NCI-H2107 treated with DMSO at 0.1 percent for 48 hours (cell line): ENCODE measurements around the gene NR1D2.

Source experiments
- DNase-seq: peaks from one replicate; lab custom pipeline; 2025; ENCODE audit not compliant: unreplicated experiment; lab: John Stamatoyannopoulos, UW

The NR1D2 gene

GRCh38 chr3:23961913-23962312 lies 16.8 kb downstream of the NR1D2 start:
- DNase-seq: no peak

GRCh38 chr3:23964537-23965235 lies 19.6 kb downstream of the NR1D2 start:
- DNase-seq: no peak

DNA sequence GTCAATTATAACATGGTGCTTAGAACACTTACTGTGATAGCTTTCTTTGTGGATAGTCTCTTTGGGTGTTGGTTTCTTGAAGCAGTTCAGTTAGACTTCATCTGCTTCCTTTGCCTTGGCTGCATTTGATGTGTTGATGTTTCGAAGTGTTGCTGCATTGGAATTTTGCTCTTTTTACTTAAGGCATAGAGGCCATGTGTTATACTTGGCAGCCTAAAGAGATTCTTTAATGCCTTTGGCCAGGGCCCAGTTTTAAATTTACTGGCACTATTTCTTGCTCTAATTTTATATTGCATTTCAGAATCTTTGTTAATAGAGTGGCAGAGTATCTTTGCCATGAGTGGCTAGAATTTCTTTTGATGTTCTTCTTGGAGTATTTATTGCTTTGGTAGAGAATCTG lies 21.2 kb downstream of the NR1D2 start:
- DNase-seq: no peak

GRCh38 chr3:23968463-23969184 lies 23.5 kb downstream of the NR1D2 start:
- DNase-seq: no peak

DNA sequence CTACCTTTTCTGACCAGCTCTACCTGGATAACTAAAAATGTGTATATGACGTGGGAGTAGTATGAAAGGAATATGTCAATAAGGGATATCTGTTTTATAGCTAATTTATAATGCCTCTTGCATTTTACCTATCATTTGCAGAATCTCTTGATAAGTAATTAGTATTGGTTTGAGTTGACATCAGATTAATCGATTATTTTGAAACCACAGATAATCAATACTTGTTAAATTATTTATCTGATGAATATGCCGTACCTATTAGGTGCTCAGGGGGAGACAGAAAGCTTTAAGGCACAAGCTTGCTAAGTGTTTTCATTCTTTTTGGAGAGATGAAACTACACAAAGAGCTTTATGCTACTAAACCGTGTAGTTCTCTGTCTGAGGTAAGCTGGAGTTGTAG lies 24.3 kb downstream of the NR1D2 start:
- DNase-seq: no peak

- DNase-seq: no peak
These were observed 26.6 kb downstream of the NR1D2 start for GRCh38 chr3:23971684-23972083.

DNA sequence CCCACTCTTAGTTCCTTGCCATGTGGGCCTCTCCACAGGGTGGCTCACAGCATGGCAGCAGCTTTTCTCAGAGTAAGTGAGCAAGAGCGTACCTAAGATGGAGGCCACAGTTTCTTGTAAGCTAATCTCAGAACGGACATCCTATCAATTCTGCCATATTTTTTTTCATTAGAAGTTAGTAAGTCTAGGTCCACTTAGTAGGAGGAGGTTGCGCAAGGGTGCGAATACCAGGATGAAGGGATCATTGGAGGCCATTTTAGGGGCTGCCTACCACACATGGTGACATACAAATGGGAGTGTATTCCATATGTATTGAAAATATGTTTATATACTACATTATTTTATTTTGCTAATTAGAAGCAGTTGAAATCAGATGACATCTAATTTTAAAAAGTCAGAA lies 31.5 kb downstream of the NR1D2 start:
- DNase-seq: no peak

DNA sequence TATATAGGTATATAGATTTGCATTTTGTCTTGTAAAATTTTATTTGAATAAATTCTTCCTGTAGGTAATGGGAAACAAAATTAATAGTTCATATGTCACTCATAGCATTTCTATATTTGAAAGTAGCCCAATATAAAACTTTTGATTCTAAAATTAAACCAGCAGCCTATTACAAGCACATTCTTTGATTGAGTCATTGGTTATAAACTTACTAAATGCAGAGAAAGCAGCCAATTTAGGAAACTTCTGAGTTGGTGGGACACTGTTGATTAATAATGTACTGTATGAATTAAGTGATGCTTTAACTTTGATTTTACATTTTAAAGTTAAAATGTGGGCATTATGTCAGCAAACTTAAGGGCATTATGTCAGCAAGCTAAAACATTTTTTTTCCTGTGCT lies 34.5 kb downstream of the NR1D2 start:
- no peak for DNase-seq

GRCh38 chr3:23981136-23981535 lies 36.0 kb downstream of the NR1D2 start:
- no peak for DNase-seq

GRCh38 chr3:23981955-23982354 lies 36.9 kb downstream of the NR1D2 start:
- DNase-seq: no peak

DNA sequence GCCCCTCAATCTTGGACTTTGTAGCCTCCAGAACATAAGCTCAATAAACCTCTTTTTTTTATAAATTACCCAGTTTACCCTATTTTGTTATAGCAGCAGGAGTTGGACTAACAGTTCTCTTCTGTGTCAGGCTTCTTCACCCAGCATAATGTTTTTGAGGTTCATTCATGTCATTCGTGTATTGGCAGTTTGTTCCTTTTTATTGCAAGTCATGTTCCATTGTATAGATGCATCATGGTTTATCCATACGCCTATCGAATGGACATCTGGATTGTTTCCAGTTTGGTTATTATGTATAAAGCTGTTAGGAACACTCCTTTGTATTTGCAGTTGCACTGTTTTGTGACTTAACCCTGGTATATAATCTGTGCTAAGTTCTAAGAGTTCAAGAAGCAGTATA lies 39.8 kb downstream of the NR1D2 start:
- DNase-seq: no peak

GRCh38 chr3:23985747-23986544 lies 40.9 kb downstream of the NR1D2 start:
- DNase-seq: no peak

- no peak for DNase-seq
These were observed 42.3 kb downstream of the NR1D2 start for GRCh38 chr3:23987356-23987755.

DNA sequence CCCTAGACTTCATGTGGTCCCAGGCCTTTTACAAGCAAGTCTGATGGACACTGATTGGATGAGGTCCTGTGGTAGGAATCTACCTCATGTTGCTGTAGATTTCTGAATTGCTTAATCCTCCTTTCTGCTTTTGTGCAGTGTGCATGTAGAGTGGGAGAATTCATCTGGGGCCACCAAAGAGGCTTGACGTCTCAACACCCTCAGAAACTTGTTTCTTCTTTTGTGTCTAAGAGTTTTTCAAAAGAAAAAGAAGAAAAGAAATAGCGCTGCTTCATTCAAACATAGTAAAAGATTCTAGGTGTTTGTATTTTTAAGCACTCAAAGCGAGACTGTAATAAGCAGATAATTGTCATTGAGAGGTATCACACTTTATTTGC lies 46.2 kb downstream of the NR1D2 start:
- no peak for DNase-seq

DNA sequence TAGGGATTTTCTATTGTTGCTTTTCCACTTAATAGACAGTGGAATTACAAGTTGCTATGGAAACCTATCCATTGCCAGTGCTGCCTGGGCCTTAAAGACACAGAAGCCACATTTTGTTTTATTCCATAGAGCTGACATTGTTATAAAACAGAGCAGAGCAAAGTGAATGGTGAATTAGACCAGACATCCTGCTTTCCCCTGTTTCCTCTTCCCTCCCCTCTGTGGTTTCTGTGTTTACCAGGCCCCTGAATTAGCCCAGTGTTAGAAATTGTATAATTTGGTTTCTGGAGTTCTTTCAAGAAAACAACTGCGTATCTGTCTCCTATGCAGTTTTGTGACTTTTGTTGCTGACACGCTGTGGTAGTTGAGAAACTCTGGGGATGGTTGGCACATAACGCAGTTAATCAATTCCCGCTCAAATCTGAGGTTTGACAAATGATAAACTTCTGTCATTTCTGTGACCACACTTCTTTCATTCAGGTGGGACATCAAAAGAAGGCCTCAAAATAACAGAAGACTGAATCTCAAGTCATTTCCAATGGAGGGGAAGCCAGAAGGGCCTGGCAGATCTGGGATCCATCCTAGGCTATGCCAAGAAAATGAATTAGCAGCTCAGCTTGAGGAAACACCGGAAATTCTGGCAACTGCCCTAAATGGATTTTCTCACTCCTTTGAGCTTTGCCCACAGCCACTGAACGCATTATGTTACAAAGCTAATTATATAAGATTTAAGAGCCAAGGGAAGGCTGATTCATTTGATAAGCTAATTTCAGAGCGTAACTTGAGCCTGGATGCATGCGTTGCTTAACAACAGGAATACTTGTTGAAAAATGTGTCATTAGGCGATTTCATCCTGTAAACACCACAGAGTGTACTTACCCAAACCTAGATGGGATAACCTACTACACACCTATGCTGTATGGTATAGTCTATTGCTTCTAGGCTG lies 46.9 kb downstream of the NR1D2 start:
- peak; percentile 86 for DNase-seq

DNA sequence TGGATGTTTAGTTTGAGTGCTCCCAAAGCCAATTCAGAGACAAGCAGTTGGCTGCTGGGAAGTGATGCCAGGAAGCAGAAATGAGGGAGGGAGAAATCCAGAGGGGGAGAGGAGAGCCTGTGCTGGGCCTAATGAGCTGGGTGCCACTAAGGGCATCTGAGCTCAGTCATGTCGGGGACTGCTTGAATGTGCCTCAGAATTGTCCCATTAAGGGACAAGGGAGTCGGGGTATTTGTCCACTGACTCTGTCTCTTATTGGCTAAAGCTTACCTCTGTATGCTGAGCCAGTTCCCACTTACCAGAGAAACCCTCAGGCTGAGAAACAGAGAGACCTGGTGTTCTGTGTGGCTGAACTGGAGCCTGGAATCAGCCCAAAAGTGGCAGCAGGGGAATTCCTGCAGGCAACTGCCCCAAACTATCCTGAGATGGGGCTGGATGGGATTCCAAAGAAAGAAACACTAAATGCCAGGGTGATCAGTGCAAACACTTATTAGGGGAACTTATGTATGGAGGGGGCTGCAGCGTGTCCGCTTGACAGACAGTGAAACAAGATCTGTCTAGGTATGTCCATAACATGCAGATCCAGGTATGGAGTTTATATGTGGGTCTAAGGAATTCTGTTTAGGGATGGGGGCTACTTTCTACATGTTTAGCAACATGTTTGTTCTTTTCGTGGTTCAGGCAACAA lies 48.6 kb downstream of the NR1D2 start:
- no peak for DNase-seq

DNA sequence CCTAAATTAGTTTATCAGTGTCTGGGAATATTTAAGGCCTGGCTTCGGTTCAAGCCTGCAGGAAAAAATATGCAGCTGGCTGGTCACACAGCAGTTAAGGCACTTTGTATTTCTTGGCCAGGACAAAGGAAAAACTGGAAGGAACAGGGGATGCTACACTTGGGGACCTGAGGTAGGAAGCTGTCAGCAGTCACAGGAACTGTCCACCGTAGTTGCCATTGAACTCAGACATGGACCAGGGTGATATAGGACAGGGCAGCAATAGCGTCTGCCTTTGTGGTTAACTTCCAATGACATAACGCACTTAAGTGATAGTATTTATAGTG lies 49.1 kb downstream of the NR1D2 start:
- DNase-seq: no peak

DNA sequence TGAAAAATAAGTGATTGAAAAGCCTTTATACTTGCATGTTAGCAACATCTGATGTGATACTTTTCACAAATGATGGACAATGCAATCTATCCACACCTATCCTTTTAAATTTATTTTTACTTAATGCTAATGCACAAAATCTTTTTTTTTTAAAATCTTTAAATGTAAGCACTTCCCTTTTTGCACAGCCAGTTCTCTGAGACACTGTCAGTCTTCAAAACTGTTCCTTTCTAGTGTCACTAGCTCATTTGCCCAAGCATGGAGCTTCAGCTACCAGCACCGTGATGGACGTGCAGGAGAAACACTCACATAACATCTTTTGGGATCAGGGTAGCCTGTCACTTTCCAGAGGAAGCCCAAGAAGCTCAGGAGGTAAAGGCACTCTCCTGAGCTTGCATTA lies 50.1 kb downstream of the NR1D2 start:
- no peak for DNase-seq

DNA sequence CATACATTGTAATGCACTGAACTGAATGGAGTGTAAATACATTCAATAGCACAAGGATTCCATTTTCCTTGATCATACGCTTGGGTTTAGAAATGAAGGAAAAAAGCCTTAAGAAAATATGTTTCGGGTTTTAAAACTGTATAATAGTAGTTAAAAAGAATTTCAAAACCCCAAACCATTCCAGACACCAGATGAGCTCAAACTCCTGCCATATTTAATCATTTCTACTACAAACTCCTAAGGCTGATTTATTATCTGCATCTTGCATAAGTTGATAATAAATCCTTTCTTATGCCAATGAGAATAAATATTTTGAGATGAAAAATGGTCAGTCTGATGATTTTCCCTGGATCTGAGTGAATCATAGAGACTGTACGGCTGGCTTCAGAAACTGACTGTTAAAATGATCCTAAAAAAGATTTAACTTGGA lies 51.0 kb downstream of the NR1D2 start:
- no peak for DNase-seq

DNA sequence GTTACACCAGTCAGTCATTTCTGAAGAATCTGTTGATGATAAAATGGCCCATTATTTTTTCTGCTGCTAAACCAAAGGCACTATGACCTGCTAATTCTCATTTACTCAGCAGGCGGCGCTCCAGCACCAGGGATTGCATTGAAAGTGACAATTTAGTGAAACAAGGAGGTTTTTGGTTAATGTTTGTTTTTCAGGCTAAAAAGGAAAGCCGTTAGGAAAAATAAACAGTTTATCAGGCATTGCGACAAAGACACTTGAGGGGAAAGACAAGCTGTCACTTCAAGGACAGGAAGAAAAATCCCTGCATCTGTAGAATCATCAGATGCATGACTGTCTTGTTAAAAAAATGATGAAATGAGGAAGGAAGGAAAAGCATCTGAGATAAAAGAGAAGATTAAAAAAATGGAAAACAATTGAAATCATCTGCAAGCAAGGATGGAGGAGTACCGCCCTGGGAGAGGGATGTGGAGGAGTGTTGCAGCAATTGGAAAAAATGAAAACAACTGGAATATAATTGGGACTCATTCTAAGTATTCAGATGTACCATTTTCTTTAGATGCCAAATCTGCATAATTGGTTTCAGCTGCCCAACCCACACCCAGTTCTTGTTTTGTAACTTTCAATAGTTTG lies 54.0 kb downstream of the NR1D2 start:
- peak; percentile 16 for DNase-seq
